ENCODE measurements around the gene TCF21.
"Not testable (repeated sequence)": the region's sequence is repeated elsewhere in the genome, so short reads cannot be mapped to it uniquely, and the experiment has no call there.

TCF21 gene

DNA sequence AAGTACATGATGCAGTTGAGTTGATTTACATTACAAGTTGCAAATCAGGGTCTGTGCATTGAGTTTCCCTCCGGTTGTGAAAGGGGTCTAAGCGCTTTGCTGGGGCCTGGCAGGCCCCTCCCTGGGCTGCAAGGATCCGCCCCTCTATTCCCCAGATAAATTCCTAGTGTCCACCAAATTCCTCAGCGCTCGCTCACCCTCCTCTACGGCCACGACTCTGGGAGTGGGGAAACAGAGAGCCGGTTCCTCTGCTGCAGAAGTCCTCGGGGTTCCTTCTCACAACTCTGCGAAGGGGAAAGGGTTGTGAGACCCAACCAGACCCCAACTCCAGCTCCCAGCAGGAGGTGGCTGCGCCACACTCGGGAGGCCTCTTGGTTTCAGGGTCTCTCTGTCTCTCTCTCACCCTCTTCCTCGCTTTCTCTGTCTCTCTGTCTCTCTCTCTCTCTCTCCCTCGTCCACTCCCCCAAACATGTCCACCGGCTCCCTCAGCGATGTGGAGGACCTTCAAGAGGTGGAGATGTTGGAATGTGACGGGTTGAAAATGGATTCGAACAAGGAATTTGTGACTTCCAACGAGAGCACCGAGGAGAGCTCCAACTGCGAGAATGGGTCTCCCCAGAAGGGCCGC, at the start of gene TCF21:
TCF21 (plus strand) TSS at position 185 of the 628 bp plus-strand sequence; CDS start at position 470, 285 bp downstream.
- DNase-seq (ENCODE audit: low read depth), result no peak

DNA sequence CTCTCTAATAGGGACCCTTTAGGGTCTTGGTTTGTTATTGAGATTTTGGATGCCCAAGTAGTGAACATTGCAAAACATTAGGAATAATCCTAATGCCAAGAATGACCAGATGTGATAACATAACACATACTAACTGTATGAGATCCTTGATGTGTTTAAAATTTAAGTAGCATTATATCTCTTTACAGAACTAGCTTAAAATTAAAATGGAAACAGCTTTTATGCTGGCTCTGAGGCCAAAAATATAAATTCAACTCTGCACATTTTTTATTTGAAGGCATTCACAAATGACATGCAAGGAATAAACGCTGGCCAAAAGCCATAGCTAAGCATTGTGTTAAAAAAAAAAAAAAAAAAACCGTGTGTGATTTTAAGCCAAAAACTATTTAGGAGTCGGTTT, 47.7 kb upstream of the TCF21 start:
- no peak for DNase-seq (ENCODE audit: low read depth)

- no peak for DNase-seq (ENCODE audit: low read depth)
These were observed 45.8 kb upstream of the TCF21 start for GRCh38 chr6:133843098-133843497.

GRCh38 chr6:133844709-133845108, 44.2 kb upstream of the TCF21 start:
- no peak for DNase-seq (ENCODE audit: low read depth)

GRCh38 chr6:133854041-133854363, 34.9 kb upstream of the TCF21 start:
- DNase-seq (ENCODE audit: low read depth), result no peak

DNA sequence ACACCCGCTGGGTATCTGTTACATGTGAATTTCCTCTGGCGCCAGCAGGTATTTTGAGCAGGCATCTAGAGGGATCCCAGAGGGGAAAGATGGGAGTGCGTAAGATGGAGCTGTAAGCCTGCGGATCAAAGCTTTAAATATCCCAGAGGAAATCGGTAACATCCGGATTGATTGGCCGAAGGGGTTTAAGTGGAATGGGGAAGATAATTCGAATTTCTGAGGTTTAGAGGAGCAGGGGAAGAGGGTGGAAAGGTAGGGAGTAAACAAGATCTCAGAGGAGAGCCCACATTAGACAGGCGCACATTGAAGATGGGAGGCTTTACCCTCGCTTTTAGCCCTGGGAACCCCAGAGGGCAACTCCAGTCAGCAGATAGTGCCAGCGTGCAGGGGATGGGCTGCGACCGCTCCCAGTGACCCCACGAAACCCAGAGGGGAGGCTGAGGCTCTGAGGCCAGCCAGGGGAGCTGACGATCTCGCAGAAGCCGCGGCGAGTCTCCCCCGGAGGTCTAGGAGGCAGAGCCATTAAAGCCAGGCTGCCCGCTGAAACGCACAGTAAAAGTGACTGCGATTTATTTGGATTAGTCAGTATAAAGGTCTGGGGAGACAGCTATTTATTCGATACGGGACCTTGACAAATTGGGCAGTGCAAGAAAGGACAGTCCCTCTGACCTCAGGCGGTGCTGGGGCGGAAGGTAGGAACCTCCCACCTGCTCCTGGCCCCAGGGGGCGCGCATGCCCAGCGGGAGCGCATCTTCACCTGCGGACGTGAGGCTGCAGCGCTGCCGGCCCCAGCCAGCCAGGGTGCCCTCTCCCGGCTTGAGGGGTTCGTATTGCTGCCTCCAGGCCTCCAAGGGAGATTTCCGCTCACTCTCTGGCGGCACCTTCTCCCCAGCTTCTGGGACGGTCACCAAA, 34.3 kb upstream of the TCF21 start:
- no peak for DNase-seq (ENCODE audit: low read depth)

DNA sequence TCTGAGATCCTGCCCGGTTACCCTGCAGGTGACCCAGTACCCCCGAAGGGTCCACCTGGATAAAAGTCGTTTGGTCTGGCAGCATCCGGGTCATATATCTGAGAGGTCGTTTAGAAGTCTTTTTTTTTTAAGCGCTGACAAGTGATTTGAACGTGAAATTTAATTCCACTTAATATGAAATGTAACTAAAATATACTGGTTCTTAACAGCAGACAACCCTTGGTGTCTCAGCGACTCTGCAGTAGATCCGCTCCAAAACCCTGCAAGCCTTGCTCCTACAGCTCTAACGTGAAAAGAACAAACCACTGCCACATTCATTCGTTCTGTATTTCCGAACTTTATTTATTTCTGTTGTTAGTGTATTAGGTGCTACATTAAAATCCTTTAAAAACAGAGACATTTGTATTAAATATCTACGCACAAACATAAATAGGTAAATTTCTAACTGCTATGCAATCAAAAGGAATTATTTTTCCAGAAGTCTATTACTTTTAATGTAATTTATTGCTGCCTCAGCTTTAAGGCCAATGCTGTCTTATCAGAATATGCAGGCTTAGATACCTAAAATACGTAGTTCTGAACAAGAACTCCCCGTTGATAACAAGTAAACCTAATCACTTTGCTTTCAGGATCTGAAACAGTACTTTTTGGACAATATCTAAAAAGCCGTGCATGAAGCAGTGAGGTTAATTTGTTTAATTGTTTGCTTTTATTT, 33.5 kb upstream of the TCF21 start:
- DNase-seq (ENCODE audit: low read depth), result no peak

DNA sequence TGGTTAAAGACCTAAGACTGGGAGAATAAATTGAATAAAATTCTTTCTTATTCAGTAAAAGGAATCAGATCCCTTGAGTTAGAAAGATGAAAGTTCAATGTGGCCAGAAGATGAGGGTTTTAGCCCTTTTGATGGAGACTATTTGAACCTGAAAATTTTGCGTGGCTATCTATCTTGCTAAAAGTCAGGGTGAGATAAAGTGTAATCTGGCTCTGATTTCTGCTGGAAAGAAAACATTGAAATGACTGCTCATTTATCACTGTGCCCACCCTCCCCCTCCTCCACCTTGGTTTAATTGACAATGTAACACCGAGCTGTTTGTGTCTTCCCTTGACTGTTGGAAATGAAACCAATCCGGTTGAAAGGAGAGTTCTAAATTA, 32.9 kb upstream of the TCF21 start:
- DNase-seq (ENCODE audit: low read depth), result no peak

- DNase-seq (ENCODE audit: low read depth), result no peak
These were observed 32.0 kb upstream of the TCF21 start for GRCh38 chr6:133856911-133857310.

DNA sequence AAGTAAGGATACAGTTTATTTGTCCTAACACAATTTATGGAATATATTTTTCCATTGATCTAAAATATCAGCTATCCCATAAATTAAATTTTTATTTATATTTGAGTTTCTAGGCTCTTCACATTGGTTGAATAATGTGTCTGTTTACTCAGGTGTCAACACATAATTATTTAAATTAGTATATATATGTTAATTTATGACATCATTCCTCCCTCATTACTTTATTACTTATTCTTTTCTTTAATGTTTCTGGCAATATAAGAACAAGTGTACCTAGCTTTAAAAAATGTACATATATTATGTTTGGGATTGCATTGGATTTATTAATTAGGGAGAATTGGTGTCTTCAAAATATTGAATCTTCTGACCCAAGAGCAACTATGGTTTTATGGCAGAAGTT, 31.2 kb upstream of the TCF21 start:
- no peak for DNase-seq (ENCODE audit: low read depth)

DNA sequence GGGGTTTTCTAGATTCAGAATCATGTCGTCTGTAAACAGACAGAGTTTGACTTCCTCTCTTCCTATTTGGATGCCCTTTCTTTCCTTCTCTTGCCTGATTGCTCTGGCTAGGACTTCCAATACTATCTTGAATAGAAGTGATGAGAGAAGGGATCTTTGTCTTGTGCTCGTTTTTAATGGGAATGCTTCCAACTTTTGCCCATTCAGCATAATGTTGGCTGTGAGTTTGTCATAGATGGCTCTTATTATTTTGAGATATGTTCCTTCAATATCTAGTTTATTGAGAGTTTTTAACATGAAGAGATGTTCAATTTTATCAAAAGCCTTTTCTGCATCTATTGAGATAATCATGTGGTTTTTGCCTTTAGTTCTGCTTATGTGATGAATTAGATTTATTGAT, 27.6 kb upstream of the TCF21 start:
- DNase-seq (ENCODE audit: low read depth), result not testable (repeated sequence)

DNA sequence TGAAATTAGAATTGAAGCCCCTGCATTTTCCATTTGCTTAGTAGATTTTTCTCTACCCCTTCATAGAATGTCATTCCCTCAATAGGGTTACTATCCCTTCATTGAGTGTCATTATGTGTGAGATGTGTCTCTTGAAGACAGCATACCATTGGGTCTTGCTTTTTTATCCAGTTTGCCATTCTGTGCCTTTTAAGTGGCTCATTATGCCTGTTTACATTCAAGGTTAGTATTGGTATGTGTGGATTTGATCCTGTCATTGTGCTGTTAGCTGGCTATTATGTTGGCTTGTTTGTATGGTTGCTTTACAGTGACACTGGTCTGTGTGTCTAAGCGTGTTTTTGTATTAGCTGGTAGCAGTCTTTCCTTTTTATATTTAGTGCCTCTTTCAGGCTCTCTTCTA, 25.7 kb upstream of the TCF21 start:
- no peak for DNase-seq (ENCODE audit: low read depth)

GRCh38 chr6:133865680-133866079, 23.2 kb upstream of the TCF21 start:
- DNase-seq (ENCODE audit: low read depth), result no peak

DNA sequence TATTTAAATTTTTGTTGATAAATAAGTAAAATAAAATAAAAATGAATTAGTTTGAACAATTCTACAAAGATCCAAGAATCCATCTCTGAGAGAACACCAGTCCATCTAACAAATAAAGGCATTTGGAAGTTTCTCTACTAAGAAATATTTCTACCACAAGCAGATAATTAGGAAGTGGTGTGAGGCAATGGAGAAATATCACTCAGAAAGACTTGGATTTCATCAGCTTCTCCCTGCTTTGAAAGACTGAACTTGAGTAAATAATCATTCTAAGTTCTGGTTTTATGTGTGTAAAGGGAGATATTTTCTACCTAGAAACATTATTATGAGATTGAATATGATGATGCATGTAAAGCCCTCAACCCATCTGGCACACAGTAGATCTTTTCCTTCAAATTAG, 17.8 kb upstream of the TCF21 start:
- DNase-seq (ENCODE audit: low read depth), result no peak

DNA sequence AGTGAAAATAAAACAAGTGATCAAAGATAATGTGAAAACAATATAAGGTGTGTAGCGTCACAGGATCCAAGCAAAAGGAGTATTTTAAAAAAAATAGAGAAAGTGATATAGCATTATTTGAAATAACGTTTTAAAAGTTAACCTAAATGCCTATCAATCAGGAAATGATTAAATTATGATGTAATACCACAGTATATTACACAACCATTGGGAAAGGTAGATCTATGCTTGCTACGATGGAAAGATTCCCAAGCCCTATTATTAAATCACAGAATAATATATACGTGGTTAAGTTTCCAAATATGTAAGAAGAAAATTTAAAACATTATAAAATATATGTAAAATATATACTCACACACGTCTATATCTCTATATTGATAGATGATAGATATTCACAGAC, 15.4 kb upstream of the TCF21 start:
- no peak for DNase-seq (ENCODE audit: low read depth)

GRCh38 chr6:133877116-133877515, 11.8 kb upstream of the TCF21 start:
- no peak for DNase-seq (ENCODE audit: low read depth)

GRCh38 chr6:133880006-133880405, 8.9 kb upstream of the TCF21 start:
- no peak for DNase-seq (ENCODE audit: low read depth)

GRCh38 chr6:133880896-133881295, 8.0 kb upstream of the TCF21 start:
- no peak for DNase-seq (ENCODE audit: low read depth)

GRCh38 chr6:133886104-133886775, 2.7 kb upstream of the TCF21 start:
- DNase-seq (ENCODE audit: low read depth), result no peak

DNA sequence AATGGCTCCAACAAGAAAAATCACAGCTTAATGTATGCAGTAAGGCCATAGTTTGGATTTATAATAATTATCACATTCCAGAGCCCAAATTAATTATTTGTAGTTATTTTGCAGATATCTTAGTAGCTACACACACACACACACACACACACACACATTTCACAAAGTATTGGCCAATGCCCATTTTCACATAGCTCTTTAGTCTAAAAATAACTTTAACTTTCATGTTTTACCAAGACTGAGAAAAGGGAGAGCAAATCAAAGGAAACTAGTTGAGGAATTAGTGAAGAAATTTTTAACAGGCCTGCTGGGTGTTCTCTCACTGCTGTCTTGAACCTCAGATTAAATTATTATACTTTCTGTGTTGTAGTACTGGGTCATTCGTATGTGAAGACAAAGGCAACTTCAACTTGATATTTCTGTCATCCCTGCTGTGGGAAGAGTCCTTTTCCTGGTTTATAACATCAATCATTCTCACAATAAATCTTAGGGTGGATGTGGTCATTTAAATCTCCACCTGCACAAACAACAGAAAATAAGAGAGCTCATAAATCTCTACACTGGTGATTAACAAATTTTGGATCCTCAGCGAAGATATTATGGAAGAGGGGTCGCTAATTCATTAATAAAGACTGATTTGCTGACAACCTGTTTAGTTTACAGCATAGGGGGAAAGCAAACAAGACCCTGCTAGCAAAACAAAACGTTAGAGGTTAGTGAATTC, 1.6 kb upstream of the TCF21 start:
- no peak for DNase-seq (ENCODE audit: low read depth)

DNA sequence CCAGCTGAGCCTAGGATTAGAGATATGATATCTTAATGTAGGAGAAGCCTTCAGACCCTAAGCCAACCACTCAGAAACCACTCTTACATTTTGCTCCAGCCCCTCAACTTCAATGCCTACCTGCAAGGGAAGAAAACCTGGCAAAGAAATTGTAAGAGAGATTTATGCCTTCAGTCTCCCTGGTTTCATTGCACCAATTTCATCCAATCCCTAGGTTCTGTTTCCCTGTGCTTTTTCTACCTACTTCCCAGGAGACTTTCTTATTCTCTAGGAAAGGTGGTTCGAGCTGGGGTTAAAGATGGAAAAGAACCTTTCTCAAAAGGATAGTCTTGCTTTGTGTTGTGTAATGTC, 1.1 kb upstream of the TCF21 start:
- DNase-seq (ENCODE audit: low read depth), result no peak

All from stromal cell of bone marrow (primary cell).